Esophagus muscularis mucosa (tissue), 4 donors: ENCODE data around the gene CCDC187.

ENCODE experiments used
- CTCF ChIP-seq, 3 experiments: fragments of 200-600 bp in 2 of 3; fragments of 450-650 bp in 1 of 3; sonication (generic) in 2 of 3; IDR thresholded peaks; one replicate each; pipeline ENCODE4 v1.5.1; 2017 to 2019; ENCODE audit warnings: antibody characterized with exemption in 3 of 3, mild to moderate bottlenecking in 2 of 3, moderate library complexity in 1 of 3
- EP300 ChIP-seq: sonication (generic); formaldehyde crosslinking; IDR thresholded peaks from one replicate; pipeline ENCODE4 v1.6.1; 2017; ENCODE audit warnings: antibody characterized with exemption
- POLR2A ChIP-seq: fragments of 450-650 bp; IDR thresholded peaks from one replicate; pipeline ENCODE4 v1.6.1; 2017; ENCODE audit warnings: antibody characterized with exemption, moderate library complexity, mild to moderate bottlenecking, low read depth
- POLR2AphosphoS5 ChIP-seq, 2 donors: sonication (generic); formaldehyde crosslinking; IDR thresholded peaks; one replicate each; pipeline ENCODE4 v1.6.1; 2017; ENCODE audit warnings: antibody characterized with exemption in 2 of 2

GRCh38 chr9:136324501-136325300 lies 20.8 kb upstream of the CCDC187 start:
- no peak for TF ChIP-seq CTCF (IDR thresholded peaks at IDR 0.05)
- TF ChIP-seq POLR2AphosphoS5 (IDR thresholded peaks at IDR 0.05), result no peak
- no peak for TF ChIP-seq POLR2A
- TF ChIP-seq EP300, result no peak
